Hematopoietic multipotent progenitor cell treated with erythropoietin and hydrocortisone succinate and interleukin-3 and kit ligand, for 8 days (in vitro differentiated cells): ENCODE data around the gene ATP2B1.
"Not testable (repeated sequence)": the region's sequence is repeated elsewhere in the genome, so short reads cannot be mapped to it uniquely, and the experiment has no call there.

ENCODE experiments used
- DNase-seq: peaks from one replicate; pipeline ENCODE4 v3.0.0-alpha.2; 2015

Gene ATP2B1

GRCh38 chr12:89708565-89709156, at the start of gene ATP2B1:
TSS of gene ATP2B1 (minus strand) at chr12:89708838. CDS start at chr12:89655886, 52,952 bp downstream.
- peak; percentile 82 for DNase-seq

- DNase-seq = not testable (repeated sequence)
Observed at GRCh38 chr12:89757987-89758386, 49.3 kb upstream of the ATP2B1 start.

- DNase-seq = peak; percentile 88
Observed at GRCh38 chr12:89756585-89757398, 48.2 kb upstream of the ATP2B1 start.

- no peak for DNase-seq
Observed at GRCh38 chr12:89756194-89756584, 47.6 kb upstream of the ATP2B1 start.

GRCh38 chr12:89753997-89754396, 45.4 kb upstream of the ATP2B1 start:
- no peak for DNase-seq

- DNase-seq = no peak
Observed at GRCh38 chr12:89752341-89752740, 43.7 kb upstream of the ATP2B1 start.

- no peak for DNase-seq
Observed at GRCh38 chr12:89750389-89751351, 42.0 kb upstream of the ATP2B1 start.

GRCh38 chr12:89748791-89749190, 40.2 kb upstream of the ATP2B1 start:
- DNase-seq = no peak

GRCh38 chr12:89745286-89745685, 36.6 kb upstream of the ATP2B1 start:
- no peak for DNase-seq

- no peak for DNase-seq
Observed at GRCh38 chr12:89742337-89743022, 33.8 kb upstream of the ATP2B1 start.

- no peak for DNase-seq
Observed at GRCh38 chr12:89740943-89741342, 32.3 kb upstream of the ATP2B1 start.

- DNase-seq = no peak
Observed at GRCh38 chr12:89736995-89737394, 28.4 kb upstream of the ATP2B1 start.

GRCh38 chr12:89733579-89734201, 25.1 kb upstream of the ATP2B1 start:
- DNase-seq = peak; percentile 66

GRCh38 chr12:89732522-89732921, 23.9 kb upstream of the ATP2B1 start:
- no peak for DNase-seq

GRCh38 chr12:89731614-89732013, 23.0 kb upstream of the ATP2B1 start:
- no peak for DNase-seq

GRCh38 chr12:89731089-89731488, 22.5 kb upstream of the ATP2B1 start:
- DNase-seq = no peak

- peak; percentile 57 for DNase-seq
Observed at GRCh38 chr12:89729946-89730459, 21.4 kb upstream of the ATP2B1 start.

GRCh38 chr12:89723276-89723675, 14.6 kb upstream of the ATP2B1 start:
- no peak for DNase-seq

- DNase-seq = no peak
Observed at GRCh38 chr12:89721291-89721987, 12.8 kb upstream of the ATP2B1 start.

- DNase-seq = no peak
Observed at GRCh38 chr12:89717759-89718523, 9.3 kb upstream of the ATP2B1 start.

- DNase-seq = no peak
Observed at GRCh38 chr12:89712706-89713105, 4.1 kb upstream of the ATP2B1 start.
